ENCODE data around the gene VPS37C. TPM values are rescaled to one million over a fixed set of nuclear protein-coding genes. Genes with fewer than 3 reads are reported as not detected.
"Not testable (repeated sequence)": the region's sequence is repeated elsewhere in the genome, so short reads cannot be mapped to it uniquely, and the experiment has no call there.

The VPS37C gene
- polyA plus RNA-seq, 4 donors, result 15.6 to 22.2 (median 20.9) TPM

DNA sequence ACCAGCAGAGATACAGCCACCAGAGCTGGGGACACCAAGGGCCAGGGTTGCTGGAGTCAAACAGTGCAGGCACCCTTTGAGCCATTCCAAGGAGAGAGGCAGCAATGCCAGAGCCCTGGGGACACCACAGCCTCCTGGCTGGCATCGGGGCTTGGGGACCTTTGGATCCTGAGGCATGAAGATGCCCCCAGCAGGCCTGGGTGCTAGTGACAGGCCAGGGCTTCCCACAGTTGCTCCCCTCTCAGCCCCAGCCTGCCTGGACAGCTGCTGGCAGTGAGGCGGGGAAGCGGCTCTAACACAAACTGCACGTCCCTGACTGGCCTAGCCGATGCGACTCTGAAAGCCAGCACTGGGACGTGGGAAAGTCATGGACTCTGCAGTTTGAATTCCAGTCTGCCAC lies 56.3 kb downstream of the VPS37C start:
- no peak for DNase-seq (ENCODE audit: low read depth in 4 of 4, low spot score in 2 of 4)

DNA sequence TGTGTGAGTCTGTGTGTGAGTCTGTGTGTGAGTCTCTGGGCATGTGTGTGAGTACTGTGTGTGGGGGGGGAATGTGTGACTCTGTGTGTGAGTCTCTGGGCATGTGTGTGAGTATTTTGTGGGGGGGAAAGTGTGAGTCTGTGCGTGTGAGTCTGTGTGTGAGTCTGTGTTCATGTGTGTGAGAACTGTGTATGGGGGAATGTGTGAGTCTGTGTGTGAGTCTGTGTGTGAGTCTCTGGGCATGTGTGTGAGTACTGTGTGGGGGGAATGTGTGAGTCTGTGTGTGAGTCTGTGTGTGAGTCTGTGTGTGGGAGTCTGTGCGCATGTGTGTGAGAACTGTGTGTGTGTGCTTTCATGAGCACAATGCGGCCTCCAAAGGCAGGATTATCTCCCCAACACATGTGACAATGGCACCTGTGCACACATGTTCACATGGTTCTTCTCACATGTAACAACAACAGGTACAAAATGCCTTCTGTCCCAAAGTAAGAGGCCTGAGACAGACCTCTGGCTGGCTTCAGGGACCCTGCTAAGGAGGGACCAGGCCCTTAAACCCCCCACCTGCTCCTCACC lies 57.3 kb downstream of the VPS37C start:
- DNase-seq (ENCODE audit: low read depth in 4 of 4, low spot score in 2 of 4), result no peak

DNA sequence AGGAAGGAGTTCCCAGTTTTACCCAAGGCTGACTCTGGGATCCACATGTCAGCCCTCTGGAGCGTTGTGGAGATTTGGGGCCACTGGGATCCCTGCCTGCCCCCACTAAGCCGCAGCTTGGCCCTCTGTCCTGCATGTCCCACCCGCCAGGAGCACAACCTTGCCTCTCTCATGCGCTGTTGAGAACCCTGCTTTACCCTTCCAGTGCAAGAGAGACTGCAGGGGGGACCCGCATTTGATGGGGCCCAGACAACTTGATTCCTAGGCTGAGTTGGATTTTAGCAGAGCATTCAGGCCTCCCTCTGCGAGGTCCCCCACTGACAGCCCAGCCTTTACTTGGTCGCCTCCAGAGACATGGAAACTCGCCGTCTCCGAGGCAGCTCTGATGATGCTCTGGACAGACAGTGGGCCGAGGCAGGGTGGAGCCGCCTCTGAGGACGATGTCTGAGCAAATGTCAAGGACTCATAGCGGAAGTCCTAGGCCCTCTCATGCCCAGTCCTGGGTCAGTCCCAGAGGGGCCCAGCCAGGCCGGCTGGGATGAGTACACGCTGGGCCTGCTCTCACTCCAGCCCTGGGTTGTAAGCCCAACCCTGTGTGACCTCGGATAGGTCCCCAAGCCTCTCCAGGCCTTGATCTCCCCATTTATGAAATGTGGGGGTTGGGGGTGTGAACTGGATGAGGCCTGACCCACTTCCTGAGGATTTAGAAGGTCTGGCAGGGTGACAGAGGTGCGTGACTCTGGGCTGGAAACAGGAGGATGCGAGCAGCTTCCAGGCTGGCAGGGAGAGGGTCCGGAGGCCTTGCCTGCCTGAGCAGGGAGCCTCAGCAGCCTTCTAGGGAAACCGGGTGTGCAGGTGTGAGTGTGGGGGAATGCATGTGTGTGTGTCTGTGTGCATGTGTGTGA lies 58.3 kb downstream of the VPS37C start:
- no peak for DNase-seq (ENCODE audit: low read depth in 4 of 4, low spot score in 2 of 4)

DNA sequence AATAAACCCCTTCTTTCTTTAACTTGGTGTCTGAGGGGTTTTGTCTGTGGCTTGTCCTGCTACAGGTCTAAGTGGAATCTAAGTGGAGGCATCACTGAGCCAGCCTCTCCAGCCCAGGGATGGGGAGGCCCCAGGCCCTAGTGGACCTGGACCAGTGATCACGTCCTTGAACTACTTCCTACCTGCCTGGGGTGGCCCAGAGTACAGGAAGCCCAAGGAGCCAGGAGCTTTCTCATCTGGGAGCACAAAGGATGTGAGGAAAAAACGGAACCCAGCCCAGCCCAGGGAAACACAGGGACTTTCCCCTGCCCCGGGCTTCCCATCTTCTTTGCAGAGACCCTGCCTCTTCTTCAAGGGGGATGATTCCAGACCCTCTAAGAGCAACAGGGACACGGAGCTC lies 62.4 kb downstream of the VPS37C start:
- no peak for DNase-seq (ENCODE audit: low read depth in 4 of 4, low spot score in 2 of 4)

DNA sequence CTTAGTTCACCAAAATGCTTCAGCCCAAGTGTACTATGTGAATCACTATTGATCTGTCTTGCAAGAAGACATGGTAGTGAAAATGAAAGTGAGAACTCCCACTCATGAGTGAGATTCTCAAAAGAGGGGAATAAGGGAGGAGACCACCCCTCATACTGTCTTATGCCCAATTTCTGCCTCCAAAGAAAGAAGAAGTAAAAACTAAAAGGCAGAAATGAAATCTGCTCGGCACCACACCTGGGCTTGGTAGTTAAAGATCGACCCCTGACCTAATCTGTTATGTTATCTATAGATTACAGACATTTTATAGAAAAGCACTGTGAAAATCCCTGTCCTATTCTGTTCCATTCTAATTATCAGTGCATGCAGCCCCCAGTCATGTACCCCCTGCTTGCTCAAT lies 63.0 kb downstream of the VPS37C start:
- DNase-seq (ENCODE audit: low read depth in 4 of 4, low spot score in 2 of 4), result not testable (repeated sequence)

DNA sequence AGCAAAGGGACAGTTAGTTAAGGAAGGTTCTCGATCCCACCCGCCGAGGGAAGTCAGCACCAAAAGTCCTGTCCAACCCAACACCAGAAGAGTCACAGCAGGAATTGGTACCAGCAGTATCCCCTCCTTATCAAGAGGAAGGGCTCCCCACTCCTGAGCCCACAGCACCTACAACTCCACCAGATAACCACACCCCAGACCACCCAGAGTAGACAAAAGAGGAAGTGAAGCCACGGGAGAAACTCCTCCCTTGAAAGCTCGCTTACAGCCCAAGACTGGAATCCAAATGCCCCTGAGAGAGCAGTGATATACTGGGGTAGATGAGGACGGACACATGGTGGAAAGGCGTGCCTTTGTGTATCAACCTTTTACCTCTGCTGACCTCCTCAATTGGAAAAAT lies 66.2 kb downstream of the VPS37C start:
- DNase-seq (ENCODE audit: low read depth in 4 of 4, low spot score in 2 of 4), result no peak

DNA sequence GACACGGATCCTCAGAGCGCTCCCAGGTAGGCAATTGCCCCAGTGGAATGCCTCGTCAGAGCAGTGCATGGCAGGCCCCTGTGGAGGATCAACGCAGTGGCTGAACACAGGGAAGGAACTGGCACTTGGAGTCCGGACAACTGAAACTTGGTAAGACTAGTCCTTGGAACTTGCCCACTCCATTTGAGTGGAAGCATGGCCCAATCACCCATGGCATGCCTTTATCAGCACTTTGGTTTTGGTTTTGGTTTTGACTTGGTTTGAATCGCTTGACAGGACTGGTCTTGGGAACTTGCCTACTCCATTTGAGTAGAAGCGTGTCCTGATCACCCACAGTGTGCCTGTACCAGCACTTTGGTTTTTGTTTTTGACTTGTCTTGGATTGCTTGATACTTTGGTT lies 67.1 kb downstream of the VPS37C start:
- not testable (repeated sequence) for DNase-seq (ENCODE audit: low read depth in 4 of 4, low spot score in 2 of 4)

DNA sequence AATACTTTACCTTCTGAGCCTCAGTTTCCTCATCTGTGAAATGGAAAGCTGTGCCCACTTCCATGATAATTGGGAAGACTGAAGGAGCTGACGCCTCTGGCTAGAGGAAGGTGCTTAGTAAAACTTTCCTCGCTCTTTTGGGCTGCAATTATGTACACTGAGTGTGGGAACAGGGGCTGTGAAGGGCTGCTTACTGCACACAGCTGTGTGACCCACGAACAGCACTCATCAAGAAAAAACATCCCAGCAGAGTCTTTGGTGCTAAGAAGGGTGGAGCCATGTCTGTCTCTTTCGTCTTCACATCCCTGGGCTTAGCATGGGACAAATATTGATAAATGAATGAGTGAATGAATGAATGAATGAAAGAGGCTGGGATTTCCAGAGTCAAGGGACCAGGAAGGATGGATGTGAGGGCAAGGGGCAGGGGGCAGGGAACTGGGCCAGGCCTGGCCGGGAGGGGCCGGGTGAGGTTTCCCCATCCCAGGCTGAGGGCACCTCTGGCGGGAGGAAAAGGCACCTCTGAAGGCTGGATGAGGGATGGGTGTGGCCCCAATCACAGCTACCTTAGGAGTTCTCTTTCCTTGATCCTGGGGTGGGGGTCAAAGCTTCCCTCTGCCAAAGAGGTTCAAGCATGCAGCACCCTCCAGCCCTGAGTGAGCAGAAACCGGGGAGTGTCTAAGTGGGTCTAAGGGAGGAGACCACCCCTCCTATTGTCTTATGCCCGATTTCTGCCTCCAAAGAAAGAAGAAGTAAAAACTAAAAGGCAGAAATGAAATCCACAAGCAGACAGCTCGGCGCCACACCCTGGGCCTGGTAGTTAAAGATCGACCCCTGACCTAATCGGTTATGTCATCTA lies 68.1 kb downstream of the VPS37C start:
- no peak for DNase-seq (ENCODE audit: low read depth in 4 of 4, low spot score in 2 of 4)

DNA sequence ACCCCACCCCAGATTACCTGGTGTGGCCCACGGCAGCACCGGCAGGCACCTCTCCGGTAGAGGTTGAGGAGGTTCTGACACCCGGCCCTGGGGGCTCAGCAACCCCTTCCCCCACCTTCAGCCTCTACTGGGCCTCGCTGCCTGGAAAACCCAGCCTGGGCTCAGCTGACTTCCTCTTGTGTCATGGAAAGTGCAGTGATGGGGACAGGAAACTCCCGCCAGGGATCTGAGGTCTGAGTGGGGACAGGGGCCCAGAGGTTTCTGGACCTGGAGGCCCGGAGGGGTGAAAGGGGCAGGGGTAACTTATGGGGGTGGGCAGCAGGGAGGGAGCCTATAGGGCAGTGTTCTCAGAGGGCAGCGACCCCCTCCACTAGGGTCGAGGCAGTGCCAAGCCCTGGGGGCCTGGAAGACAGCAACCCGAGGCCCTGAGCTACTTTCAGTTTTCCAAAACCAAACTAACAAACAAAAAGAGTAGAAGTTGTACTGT lies 68.9 kb downstream of the VPS37C start:
- DNase-seq (ENCODE audit: low read depth in 4 of 4, low spot score in 2 of 4), result no peak

DNA sequence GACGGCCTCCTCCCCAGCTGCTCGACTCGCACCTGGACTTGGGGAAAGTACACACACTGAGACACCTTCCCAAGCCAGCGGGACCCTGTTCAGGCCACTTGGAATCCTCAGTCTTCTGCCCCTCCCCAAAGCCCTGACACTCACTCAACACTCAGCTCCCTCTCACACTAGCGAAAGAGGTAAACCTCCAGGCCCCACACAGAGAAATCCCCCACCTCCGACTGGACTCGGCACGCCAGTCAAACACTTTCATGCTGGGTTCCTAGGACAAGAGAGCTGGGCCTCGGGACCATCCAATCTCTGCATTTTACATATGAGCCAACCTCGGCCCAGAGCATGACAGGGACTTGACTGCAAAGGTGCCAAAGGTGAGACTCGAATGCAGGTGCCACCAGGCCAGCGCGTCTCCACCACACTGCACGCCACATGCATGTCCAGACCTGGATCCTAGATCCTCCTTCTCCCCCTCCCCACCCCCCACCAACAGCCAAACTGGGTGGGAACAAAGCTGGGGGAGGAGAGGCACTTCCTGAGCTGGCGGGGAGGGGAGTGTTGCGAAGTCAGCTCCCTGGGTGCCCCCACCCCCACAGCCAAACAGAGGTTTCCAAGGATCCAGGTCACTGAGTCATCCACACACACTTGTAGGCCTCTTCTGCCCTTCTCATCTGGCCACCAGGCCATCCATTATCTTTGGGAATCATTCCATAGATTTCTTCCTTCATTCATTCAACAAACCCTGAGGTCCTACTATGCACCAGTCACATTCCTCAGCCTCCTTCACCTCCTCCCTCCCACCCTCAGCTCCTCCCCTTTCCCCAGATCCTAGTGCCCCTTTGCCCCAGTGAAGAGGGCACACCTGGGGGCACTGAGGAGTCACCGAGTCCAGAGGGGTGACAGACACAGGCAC lies 69.6 kb downstream of the VPS37C start:
- DNase-seq (ENCODE audit: low read depth in 4 of 4, low spot score in 2 of 4), result no peak

DNA sequence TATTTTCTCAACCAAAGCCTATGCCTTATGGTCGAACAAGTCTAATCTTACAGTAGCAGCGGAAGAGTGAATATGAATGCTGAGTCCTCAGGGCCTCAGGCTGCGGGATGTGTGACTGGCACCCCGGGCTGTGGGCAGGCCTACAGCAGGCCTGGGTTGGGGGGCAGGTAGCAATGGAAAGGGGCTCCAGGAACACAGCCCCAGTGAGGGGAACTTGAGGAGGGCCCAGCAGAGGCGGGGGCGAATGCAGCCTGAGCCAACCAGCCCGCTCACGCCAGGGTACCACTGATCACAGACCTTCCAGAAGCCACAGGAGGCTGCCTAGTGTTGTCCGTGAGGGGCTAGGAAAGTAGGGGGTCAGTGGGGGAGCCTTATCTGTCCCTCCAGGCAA lies 70.2 kb downstream of the VPS37C start:
- no peak for DNase-seq (ENCODE audit: low read depth in 4 of 4, low spot score in 2 of 4)

DNA sequence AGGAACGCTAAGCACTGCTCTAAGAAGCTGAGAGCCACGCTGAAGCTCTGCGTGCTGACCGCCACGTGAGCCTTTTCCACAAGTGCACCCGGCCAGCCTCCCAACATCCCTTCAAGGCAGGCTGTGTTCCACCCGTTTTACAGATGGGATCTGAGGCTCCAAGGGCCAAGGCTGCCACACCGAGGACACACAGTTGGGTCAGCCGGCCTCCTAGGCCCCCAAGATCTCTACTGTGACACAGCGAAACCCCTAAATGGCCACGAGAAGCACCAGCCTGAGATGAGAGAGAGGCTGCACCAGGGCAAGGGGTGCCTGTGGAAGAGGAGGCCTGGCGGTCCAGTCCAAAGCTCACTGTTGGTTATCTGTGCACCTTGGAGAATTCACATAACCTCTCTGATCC lies 70.7 kb downstream of the VPS37C start:
- no peak for DNase-seq (ENCODE audit: low read depth in 4 of 4, low spot score in 2 of 4)

DNA sequence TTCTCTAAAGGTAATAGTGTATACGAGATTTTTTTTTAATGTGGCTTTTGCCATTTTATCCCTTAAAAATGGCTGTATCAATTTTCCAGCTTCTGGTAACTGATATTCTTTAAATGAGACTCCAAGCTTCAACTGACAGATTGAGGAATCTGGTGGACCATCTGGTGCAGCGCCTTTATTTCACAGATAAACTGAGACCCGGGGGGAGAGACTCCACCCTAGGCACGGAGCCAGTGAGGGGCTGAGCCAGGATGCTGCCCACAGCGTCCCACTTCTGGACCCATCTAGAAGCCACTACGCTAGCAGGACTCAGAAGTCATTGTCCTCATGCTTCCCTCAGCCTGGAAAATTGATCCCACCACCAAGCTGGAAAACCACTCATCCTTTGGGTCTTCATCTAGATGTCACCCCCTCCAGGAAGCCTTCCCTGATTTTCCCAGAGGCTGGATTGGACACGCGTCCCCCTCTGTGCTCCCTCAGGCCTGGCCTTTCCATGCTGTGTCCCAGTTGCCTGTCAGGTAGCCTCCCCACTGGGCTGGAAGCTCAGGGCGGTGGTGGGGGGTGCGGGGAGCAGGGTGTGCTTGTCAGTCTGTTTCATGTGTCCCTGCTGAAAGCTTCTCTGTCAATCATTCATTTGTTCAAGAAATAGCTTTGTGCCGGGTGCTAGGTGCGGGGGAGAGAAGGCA lies 71.3 kb downstream of the VPS37C start:
- DNase-seq (ENCODE audit: low read depth in 4 of 4, low spot score in 2 of 4), result no peak

DNA sequence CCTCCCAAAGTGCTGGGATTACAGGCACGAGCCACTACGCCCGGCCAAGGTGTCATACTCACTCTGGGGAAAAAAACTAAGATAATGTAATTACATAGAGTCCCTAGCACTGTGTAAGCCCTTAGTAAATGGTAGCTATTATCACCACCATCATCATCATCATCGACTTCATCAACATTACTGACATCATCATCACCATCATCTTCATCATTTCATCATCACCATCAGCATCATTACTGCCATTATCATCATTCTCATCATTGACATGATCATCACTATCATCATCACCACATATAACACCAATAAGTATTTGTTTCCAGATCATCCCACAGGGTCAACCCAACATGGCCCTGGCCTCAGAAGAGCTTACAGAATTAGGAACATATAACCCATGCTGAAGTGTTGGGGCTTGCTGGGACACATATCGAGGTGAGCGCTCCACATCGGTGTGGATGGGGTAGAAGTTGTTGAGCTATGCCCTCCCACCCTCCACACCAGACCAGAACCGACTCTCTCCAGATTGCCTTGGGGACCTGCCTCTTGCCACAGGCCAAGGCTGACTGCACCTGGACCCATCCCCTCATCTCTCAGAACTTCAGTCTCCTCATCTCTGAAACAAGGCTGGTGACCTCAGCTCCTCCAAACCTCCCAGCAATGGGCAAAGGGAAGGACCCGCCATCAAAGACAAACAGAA lies 73.7 kb downstream of the VPS37C start:
- no peak for DNase-seq (ENCODE audit: low read depth in 4 of 4, low spot score in 2 of 4)

DNA sequence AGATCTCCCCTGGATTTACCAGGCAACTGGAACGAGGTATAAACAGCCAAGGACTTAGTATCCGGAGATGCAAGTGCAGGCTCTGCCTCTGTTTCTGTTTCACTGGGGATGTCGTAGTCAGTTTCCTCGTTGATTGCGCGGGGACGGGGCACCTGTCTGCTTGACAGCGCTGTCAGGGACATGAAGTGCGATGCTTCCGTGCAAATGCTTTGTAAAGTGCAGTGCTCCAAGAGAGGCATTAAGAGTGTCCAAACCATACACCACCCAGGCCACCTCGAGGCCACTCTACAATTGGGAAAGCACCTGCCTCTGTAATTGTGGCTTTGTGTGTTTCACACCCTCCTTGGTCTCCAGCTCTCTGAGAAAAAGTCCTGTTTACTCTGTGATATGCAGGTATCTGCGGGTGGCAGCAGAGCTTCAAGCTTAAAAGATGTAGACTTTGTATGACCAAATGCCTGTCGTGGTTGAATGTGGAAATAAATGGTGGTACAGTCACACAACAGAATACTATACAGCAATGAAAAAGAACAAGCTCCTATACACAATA lies 77.6 kb downstream of the VPS37C start:
- no peak for DNase-seq (ENCODE audit: low read depth in 4 of 4, low spot score in 2 of 4)

DNA sequence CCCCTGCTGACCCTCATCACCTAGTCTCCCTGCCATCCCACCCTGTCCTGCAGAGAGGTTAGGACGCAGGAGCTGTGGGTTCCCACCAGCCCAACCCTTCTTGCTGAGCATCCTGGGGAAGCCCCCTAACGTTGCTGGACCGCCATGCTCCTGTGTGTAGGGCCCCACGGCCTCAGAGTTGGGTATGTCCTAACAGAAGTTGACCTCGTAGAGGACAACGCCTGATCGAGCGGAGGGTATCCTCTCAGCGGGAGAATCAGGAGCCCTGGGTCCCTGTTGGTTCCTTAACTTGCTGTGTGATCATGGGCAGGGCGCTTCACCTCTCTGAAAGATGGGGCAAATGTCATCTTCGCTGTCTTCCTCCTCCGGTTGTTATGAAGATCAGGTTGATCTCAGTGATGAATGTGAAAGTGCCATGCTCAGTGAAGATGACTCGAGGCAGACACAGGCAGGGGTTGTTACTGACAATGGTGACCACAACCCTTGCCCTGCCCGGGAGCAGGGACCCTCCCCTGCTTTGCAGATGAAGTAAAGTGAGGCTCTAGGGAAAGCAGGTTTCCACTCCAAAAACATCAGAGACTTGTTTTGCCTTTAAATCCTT lies 78.2 kb downstream of the VPS37C start:
- DNase-seq (ENCODE audit: low read depth in 4 of 4, low spot score in 2 of 4), result no peak

DNA sequence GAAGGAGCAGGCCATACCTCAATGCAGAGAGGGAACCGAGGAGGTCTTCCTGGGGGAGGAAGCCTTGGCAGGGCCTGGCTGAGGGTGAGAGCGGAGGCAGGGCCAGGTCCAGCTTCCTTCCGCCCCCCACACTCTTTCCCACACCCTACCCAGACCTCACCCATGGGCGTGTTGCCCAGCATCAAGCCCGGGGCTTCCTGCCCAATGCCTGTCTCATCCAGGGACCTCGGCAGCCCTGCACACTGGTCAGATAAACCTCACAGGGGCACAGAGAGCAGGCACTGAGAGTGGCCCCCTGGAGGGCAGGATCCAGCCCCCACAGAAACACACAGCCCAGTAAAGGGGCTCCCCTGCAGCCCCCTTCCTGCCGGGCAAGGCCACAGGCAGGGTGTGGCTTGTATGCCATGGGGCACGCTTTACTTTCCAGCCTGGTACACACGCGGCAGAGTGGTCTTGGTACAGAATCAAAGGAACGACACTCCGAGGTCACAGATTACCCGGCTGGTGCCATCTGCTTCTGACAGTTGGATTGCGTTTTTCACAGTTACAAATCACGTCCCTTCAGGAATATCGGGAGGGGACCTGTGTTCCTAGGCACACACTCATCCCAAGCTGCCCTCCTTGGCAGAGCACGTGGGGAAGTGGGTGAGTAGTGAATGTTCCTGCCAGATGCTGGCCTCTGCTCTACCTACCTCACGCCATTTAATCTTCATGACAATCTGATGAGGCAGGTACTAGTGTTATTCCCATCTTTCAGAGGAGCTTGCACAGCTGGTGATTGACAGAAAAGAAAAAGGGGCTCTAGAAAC lies 79.0 kb downstream of the VPS37C start:
- no peak for DNase-seq (ENCODE audit: low read depth in 4 of 4, low spot score in 2 of 4)

Measured in left renal cortex interstitium (tissue), 4 donors.